Breast epithelium (tissue), 3 donors: ENCODE results near the gene CDH18.

Experiments used
- CTCF ChIP-seq, 3 donors: fragments of 450-650 bp; IDR thresholded peaks; one replicate each; pipeline ENCODE4 v1.5.1; 2016 to 2017; ENCODE audit warnings: antibody characterized with exemption in 3 of 3, mild to moderate bottlenecking in 3 of 3, moderate library complexity in 3 of 3
- POLR2A ChIP-seq: fragments of 450-650 bp; IDR thresholded peaks from one replicate; pipeline ENCODE4 v1.6.1; 2016; ENCODE audit warnings: antibody characterized with exemption, mild to moderate bottlenecking, moderate library complexity
- POLR2AphosphoS5 ChIP-seq, 3 donors: sonication (generic); formaldehyde crosslinking; IDR thresholded peaks; one replicate each; pipeline ENCODE4 v1.6.1; 2017; ENCODE audit warnings: antibody characterized with exemption in 3 of 3

DNA sequence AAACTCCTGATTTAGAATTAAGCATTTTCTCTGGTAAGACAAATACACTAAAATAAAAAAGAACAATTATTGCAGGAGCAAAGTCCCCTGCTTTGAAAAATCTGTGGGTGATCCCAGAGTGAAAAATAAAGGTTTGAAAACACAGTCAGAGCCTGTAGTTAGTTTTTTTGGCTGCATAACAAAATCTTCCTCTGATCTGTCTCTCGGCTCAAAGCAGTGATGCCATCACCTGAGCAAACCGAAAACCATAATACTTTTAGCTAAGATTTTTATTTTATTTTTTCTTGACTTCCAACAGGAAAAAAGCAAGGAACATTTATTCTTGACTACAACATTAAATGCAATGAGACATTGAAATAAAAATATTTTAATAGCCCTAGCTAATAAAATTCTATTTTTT is 1.2 kb downstream of the CDH18 start:
- no peak for TF ChIP-seq POLR2A
- TF ChIP-seq CTCF (IDR thresholded peaks at IDR 0.05) = no peak
- no peak for TF ChIP-seq POLR2AphosphoS5 (IDR thresholded peaks at IDR 0.05)
